Articular chondrocyte of knee joint (primary cell): ENCODE data around the gene JAK1. TPM values are rescaled to one million over a fixed set of nuclear protein-coding genes. Genes with fewer than 3 reads are reported as not detected.

Experiments
- small RNA-seq: library from RNA; depleted of rRNA; stranded (forward); fragments of <200 nt; gene quantifications from one replicate; pipeline ENCODE3, GENCODE V24; 2012
- total RNA-seq: library from RNA; depleted of rRNA; stranded (reverse); fragments of >200 nt; gene quantifications from 2 replicates; pipeline ENCODE4 v1.2.3, GENCODE V29; 2012

The JAK1 gene
- total RNA-seq, result 191 and 192 TPM in 2 replicates

GRCh38 chr1:64966158-64966971, at the start of gene JAK1:
TSS of gene JAK1 (minus strand) at chr1:64966549. CDS start at chr1:64886264, 80,285 bp downstream.

Small RNA genes within 50 kb of the gene (small RNA-seq; reads per million reads assigned to genes)
- not detected for gene AL606517.2

Other genes starting within 250 kb of the JAK1 start
- 8.1 and 9.7 TPM in 2 replicates for gene RAVER2, start 221.5 kb downstream of the JAK1 start, total RNA-seq
- 78.8 and 103 TPM in 2 replicates for gene AK4, start 181.7 kb upstream of the JAK1 start, total RNA-seq